Heart left ventricle (tissue), 13 donors: Measurements from ENCODE around the gene KLHL29.

Experiments
- POLR2A ChIP-seq, 2 donors: fragments of 450-650 bp; IDR thresholded peaks; one replicate each; pipeline ENCODE4 v1.6.1; 2017; ENCODE audit warnings: antibody characterized with exemption in 2 of 2, mild to moderate bottlenecking in 2 of 2, moderate library complexity in 2 of 2
- TF ChIP-seq, protein P1 (sequence below), 12 donors: fragments of 200-600 bp; sonication (generic) in 4 of 12; IDR thresholded peaks; one replicate each; pipeline versions ENCODE4 v1.5.0 to v1.8.0; 2018 to 2022; ENCODE audit warnings: antibody characterized with exemption in 12 of 12, mild to moderate bottlenecking in 5 of 12
- donor health status: ischemic (EF 13 %, LVEDD 7.1; RV severe dilation, severe dysfunction).
- donor health status: DM: no; HTN: yes; CAD: no.
- donor health status: DM: no; HTN: no; CAD: no.
- donor health status: ischemic (EF 25% LVEDD 6.9; RV normal size, moderate dysfunction).
- donor health status: ischemic (EF 25% LVEDD 5.7; RV mildly dilated, moderate dysfunction).
- donor health status: ischemic (EF 35%, LVEDD 5.7; RV mildly dilated, moderate dysfunction).
- donor health status: nonischemic (EF 11% LVEDD 7.7; RV severe dilation, severe dysfunction).
- donor health status: DM: yes; HTN: yes; CAD: no.
- donor health status: PGD.
- donor health status: ischemic (EF 29% LVEDD 5.4; RV normal size, mild dysfunction).
- donor health status: nonischemic (EF 23%, LVEDD 6.1; RV moderate dilation, normal function).

DNA sequence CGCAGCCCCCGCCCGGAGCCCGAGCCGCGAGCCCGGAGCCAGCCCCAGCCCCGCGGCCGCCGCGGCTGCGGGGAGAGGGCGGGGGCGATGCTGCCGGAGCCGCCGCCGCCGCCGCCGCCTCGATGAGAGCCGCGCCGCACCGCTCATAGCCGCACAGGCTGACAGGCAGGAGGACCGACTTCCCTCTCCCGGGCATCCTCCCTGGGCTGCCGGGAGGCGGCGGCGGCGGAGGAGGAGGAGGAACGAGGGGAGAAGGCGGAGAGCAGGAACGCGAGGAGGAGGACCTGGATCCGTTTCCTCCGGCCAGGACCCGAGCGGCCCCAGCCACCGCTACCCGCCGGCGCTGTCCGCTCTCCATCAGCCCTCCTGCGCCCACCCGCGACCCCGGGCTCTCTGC lies 370 bp downstream of the KLHL29 start:
- no peak for TF ChIP-seq POLR2A (IDR thresholded peaks at IDR 0.05)
- TF ChIP-seq, protein P1, sequence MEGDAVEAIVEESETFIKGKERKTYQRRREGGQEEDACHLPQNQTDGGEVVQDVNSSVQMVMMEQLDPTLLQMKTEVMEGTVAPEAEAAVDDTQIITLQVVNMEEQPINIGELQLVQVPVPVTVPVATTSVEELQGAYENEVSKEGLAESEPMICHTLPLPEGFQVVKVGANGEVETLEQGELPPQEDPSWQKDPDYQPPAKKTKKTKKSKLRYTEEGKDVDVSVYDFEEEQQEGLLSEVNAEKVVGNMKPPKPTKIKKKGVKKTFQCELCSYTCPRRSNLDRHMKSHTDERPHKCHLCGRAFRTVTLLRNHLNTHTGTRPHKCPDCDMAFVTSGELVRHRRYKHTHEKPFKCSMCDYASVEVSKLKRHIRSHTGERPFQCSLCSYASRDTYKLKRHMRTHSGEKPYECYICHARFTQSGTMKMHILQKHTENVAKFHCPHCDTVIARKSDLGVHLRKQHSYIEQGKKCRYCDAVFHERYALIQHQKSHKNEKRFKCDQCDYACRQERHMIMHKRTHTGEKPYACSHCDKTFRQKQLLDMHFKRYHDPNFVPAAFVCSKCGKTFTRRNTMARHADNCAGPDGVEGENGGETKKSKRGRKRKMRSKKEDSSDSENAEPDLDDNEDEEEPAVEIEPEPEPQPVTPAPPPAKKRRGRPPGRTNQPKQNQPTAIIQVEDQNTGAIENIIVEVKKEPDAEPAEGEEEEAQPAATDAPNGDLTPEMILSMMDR (IDR thresholded peaks at IDR 0.05) = no peak
